ENCODE data around the gene TSEN2. TPM values are rescaled to one million over a fixed set of nuclear protein-coding genes. Genes with fewer than 3 reads are reported as not detected.
A peak's percentile ranks its signal among the peaks of the same experiment; 100 is the strongest.

TSEN2 gene
- total RNA-seq, 1 experiment from 2014 or later = 35.5 TPM

DNA sequence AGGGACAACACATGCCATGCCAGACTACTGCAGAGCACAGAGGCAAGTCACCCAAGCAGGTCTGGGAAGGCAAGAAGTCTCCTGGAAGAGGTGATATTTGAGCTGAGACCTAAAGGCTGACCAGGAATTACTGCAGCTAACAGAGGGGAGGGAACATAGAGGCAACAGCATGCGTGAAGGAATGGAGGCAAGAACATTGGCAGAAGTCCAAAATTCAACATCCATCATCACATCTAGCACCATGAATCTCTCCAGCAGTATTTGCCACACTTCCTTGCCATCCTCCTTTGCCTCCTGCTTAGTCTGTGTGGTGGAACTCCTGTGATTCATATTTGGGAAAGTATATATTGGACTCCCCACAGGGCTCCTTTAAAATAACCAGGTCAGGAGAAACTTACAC is 870 bp upstream of the TSEN2 start:
- no peaks in the 10 kb centered on the region for H3K9me3 ChIP-seq (ENCODE audit: control insufficient read depth in 1 of 2, insufficient read depth in 1 of 2, low read depth in 1 of 2, low read length in 2 of 2)

More for the DNA sequence above, 870 bp upstream of the TSEN2 start:
- peak overlapping the region; percentile 84 for H3K4me2 ChIP-seq (ENCODE audit: low read length)
- RAD21 ChIA-PET (ENCODE audit: low non-redundant PET in 1 of 2, low total read pairs in 2 of 2, uncharacterized antibody in 2 of 2, unreplicated experiment in 2 of 2) = interaction anchor here in 1 of 2 experiments (1.3 kb wide), 1 partner anchor 348 kb away, joined by 5 read pairs; no protein-coding TSS in a partner anchor
- intact Hi-C loops (cut with micrococcal nuclease) = loop anchor here (5.0 kb wide), 3 partner anchors 191 to 306 kb away; no protein-coding TSS in a partner anchor
- peaks cover 19 to 41% of the 10 kb centered on the region in 2 experiments; a peak in 3 of 4 replicates for H3K4me1 ChIP-seq (ENCODE audit: control insufficient read depth in 1 of 2, insufficient read depth in 2 of 2, low read length in 2 of 2)
- no peaks in the 10 kb centered on the region for H3K27me3 ChIP-seq (ENCODE audit: insufficient read depth, low read length)
- H3K4me3 ChIP-seq (replicated peaks in 1 of 2; ENCODE audit: low read depth in 1 of 2, low read length in 2 of 2) = peak overlapping the region; percentile 87 to 96
- TF ChIP-seq FOSL1 (IDR thresholded peaks at IDR 0.05; ENCODE audit: low read depth) = no peak
- TF ChIP-seq, protein P1, sequence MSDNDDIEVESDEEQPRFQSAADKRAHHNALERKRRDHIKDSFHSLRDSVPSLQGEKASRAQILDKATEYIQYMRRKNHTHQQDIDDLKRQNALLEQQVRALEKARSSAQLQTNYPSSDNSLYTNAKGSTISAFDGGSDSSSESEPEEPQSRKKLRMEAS (IDR thresholded peaks at IDR 0.05) = no peak
- TF ChIP-seq, protein P2, sequence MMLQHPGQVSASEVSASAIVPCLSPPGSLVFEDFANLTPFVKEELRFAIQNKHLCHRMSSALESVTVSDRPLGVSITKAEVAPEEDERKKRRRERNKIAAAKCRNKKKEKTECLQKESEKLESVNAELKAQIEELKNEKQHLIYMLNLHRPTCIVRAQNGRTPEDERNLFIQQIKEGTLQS (IDR thresholded peaks at IDR 0.05) = no peak
- TF ChIP-seq, protein P3, sequence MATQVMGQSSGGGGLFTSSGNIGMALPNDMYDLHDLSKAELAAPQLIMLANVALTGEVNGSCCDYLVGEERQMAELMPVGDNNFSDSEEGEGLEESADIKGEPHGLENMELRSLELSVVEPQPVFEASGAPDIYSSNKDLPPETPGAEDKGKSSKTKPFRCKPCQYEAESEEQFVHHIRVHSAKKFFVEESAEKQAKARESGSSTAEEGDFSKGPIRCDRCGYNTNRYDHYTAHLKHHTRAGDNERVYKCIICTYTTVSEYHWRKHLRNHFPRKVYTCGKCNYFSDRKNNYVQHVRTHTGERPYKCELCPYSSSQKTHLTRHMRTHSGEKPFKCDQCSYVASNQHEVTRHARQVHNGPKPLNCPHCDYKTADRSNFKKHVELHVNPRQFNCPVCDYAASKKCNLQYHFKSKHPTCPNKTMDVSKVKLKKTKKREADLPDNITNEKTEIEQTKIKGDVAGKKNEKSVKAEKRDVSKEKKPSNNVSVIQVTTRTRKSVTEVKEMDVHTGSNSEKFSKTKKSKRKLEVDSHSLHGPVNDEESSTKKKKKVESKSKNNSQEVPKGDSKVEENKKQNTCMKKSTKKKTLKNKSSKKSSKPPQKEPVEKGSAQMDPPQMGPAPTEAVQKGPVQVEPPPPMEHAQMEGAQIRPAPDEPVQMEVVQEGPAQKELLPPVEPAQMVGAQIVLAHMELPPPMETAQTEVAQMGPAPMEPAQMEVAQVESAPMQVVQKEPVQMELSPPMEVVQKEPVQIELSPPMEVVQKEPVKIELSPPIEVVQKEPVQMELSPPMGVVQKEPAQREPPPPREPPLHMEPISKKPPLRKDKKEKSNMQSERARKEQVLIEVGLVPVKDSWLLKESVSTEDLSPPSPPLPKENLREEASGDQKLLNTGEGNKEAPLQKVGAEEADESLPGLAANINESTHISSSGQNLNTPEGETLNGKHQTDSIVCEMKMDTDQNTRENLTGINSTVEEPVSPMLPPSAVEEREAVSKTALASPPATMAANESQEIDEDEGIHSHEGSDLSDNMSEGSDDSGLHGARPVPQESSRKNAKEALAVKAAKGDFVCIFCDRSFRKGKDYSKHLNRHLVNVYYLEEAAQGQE (IDR thresholded peaks at IDR 0.05; ENCODE audit: low read depth) = no peak
- TF ChIP-seq CEBPB (IDR thresholded peaks at IDR 0.05; ENCODE audit: low read depth) = no peak
- no peak for TF ChIP-seq SRF (IDR thresholded peaks at IDR 0.05; ENCODE audit: low read depth)
- no peak for TF ChIP-seq JUND (IDR thresholded peaks at IDR 0.05)
- no peak for TF ChIP-seq SIN3A (IDR thresholded peaks at IDR 0.05; ENCODE audit: low read depth)
- no peak for TF ChIP-seq ZNF274 (IDR thresholded peaks at IDR 0.05; ENCODE audit: low read depth, low read length)
- TF ChIP-seq, protein P4, sequence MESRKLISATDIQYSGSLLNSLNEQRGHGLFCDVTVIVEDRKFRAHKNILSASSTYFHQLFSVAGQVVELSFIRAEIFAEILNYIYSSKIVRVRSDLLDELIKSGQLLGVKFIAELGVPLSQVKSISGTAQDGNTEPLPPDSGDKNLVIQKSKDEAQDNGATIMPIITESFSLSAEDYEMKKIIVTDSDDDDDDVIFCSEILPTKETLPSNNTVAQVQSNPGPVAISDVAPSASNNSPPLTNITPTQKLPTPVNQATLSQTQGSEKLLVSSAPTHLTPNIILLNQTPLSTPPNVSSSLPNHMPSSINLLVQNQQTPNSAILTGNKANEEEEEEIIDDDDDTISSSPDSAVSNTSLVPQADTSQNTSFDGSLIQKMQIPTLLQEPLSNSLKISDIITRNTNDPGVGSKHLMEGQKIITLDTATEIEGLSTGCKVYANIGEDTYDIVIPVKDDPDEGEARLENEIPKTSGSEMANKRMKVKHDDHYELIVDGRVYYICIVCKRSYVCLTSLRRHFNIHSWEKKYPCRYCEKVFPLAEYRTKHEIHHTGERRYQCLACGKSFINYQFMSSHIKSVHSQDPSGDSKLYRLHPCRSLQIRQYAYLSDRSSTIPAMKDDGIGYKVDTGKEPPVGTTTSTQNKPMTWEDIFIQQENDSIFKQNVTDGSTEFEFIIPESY (IDR thresholded peaks at IDR 0.05; ENCODE audit: extremely low read depth, insufficient replicate concordance, low read length) = no peak
- TF ChIP-seq, protein P5, sequence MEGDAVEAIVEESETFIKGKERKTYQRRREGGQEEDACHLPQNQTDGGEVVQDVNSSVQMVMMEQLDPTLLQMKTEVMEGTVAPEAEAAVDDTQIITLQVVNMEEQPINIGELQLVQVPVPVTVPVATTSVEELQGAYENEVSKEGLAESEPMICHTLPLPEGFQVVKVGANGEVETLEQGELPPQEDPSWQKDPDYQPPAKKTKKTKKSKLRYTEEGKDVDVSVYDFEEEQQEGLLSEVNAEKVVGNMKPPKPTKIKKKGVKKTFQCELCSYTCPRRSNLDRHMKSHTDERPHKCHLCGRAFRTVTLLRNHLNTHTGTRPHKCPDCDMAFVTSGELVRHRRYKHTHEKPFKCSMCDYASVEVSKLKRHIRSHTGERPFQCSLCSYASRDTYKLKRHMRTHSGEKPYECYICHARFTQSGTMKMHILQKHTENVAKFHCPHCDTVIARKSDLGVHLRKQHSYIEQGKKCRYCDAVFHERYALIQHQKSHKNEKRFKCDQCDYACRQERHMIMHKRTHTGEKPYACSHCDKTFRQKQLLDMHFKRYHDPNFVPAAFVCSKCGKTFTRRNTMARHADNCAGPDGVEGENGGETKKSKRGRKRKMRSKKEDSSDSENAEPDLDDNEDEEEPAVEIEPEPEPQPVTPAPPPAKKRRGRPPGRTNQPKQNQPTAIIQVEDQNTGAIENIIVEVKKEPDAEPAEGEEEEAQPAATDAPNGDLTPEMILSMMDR (IDR thresholded peaks at IDR 0.05 in 2 of 3, conservative IDR thresholded peaks at IDR 0.05 in 1 of 3; ENCODE audit: borderline replicate concordance in 1 of 3, insufficient read depth in 1 of 3, low read depth in 2 of 3, low read length in 2 of 3) = no peak
- no peak for TF ChIP-seq ZFX (IDR thresholded peaks at IDR 0.05)
- TF ChIP-seq POLR2A (IDR thresholded peaks at IDR 0.05; ENCODE audit: borderline replicate concordance, extremely low read depth, insufficient read depth, insufficient read length) = no peak
- no TSS peak for BruUV-seq (replicated peaks)
- CTCF ChIA-PET = interaction anchor here (1.4 kb wide), 2 partner anchors 348 kb away, joined by 4 to 9 read pairs; no protein-coding TSS in a partner anchor
- H3K79me2 ChIP-seq (ENCODE audit: insufficient read depth, low read length) = peaks cover 38% of the 10 kb centered on the region
- no peak for ATAC-seq
- POLR2A ChIA-PET = no interaction called here
- no peaks in the 10 kb centered on the region for H3K9me2 ChIP-seq (ENCODE audit: insufficient read depth)
- H4K20me1 ChIP-seq (ENCODE audit: insufficient read depth) = no peaks in the 10 kb centered on the region
- H3K36me3 ChIP-seq (ENCODE audit: control insufficient read depth in 1 of 2, insufficient read depth in 2 of 2, low read length in 2 of 2) = peaks cover 0 to 7% of the 10 kb centered on the region in 2 experiments; a peak in 1 of 4 replicates
- peak overlapping the region; percentile 92 for H3K9ac ChIP-seq (ENCODE audit: low read length)
- DNase-seq (ENCODE audit: low read depth, low spot score) = no peak
- peak overlapping the region; percentile 63 for H2AFZ ChIP-seq (ENCODE audit: low read depth, low read length, poor library complexity, severe bottlenecking)
- H3K27ac ChIP-seq (ENCODE audit: low read depth, low read length) = peak overlapping the region; percentile 74; the same call in 1 of the 2 replicates

Measured in HCT116 (cell line).